ENCODE data around the gene HES5.

Gene HES5

GRCh38 chr1:2540816-2541492, 10.9 kb upstream of the HES5 start:
- no peak for TF ChIP-seq USF1 (IDR thresholded peaks at IDR 0.05)
- TF ChIP-seq CREB1 (IDR thresholded peaks at IDR 0.05; ENCODE audit: low read depth): no peak
- no peak for TF ChIP-seq TAF1 (IDR thresholded peaks at IDR 0.05; ENCODE audit: low read depth)
- TF ChIP-seq NFIC (IDR thresholded peaks at IDR 0.05): no peak
- no peak for TF ChIP-seq TCF12 (IDR thresholded peaks at IDR 0.05; ENCODE audit: low read depth)
- TF ChIP-seq CEBPB (IDR thresholded peaks at IDR 0.05): no peak
- TF ChIP-seq EP300 (IDR thresholded peaks at IDR 0.05; ENCODE audit: borderline replicate concordance): no peak
- no peak for TF ChIP-seq FOXM1 (IDR thresholded peaks at IDR 0.05; ENCODE audit: borderline replicate concordance, low read depth)
- TF ChIP-seq TEAD4 (IDR thresholded peaks at IDR 0.05): no peak
- TF ChIP-seq YY1 (IDR thresholded peaks at IDR 0.05; ENCODE audit: low read depth): no peak
- no peak for TF ChIP-seq EGR1 (IDR thresholded peaks at IDR 0.05)
- TF ChIP-seq REST (IDR thresholded peaks at IDR 0.05; ENCODE audit: low read depth): no peak

GRCh38 chr1:2539312-2539907, 9.3 kb upstream of the HES5 start:
- TF ChIP-seq REST (IDR thresholded peaks at IDR 0.05; ENCODE audit: low read depth): no peak
- TF ChIP-seq RAD21 (IDR thresholded peaks at IDR 0.05; ENCODE audit: low read depth): peak; percentile 13; the same call in 1 of the 2 replicates

- TF ChIP-seq EP300 (IDR thresholded peaks at IDR 0.05; ENCODE audit: borderline replicate concordance) (no peak), TAF1 (IDR thresholded peaks at IDR 0.05; ENCODE audit: low read depth) (no peak), CREB1 (IDR thresholded peaks at IDR 0.05; ENCODE audit: low read depth) (no peak), NFIC (IDR thresholded peaks at IDR 0.05) (no peak), RAD21 (IDR thresholded peaks at IDR 0.05; ENCODE audit: low read depth) (no peak), ZBTB7A (IDR thresholded peaks at IDR 0.05; ENCODE audit: low read depth) (no peak), YY1 (IDR thresholded peaks at IDR 0.05; ENCODE audit: low read depth) (no peak), CEBPB (IDR thresholded peaks at IDR 0.05) (no peak), TEAD4 (IDR thresholded peaks at IDR 0.05) (no peak), FOXM1 (IDR thresholded peaks at IDR 0.05; ENCODE audit: borderline replicate concordance, low read depth) (no peak), MAX (IDR thresholded peaks at IDR 0.05) (no peak), TCF12 (IDR thresholded peaks at IDR 0.05; ENCODE audit: low read depth) (no peak), REST (IDR thresholded peaks at IDR 0.05; ENCODE audit: low read depth) (no peak), EGR1 (IDR thresholded peaks at IDR 0.05) (no peak), USF1 (IDR thresholded peaks at IDR 0.05) (no peak)
Measured at GRCh38 chr1:2538872-2539271, 8.8 kb upstream of the HES5 start.

GRCh38 chr1:2538376-2538775, 8.3 kb upstream of the HES5 start:
- TF ChIP-seq CREB1 (IDR thresholded peaks at IDR 0.05; ENCODE audit: low read depth): no peak
- no peak for TF ChIP-seq REST (IDR thresholded peaks at IDR 0.05; ENCODE audit: low read depth)
- TF ChIP-seq EP300 (IDR thresholded peaks at IDR 0.05; ENCODE audit: borderline replicate concordance): no peak
- TF ChIP-seq NFIC (IDR thresholded peaks at IDR 0.05): no peak
- TF ChIP-seq TAF1 (IDR thresholded peaks at IDR 0.05; ENCODE audit: low read depth): no peak
- no peak for TF ChIP-seq USF1 (IDR thresholded peaks at IDR 0.05)
- TF ChIP-seq CEBPB (IDR thresholded peaks at IDR 0.05): no peak
- TF ChIP-seq ZBTB7A (IDR thresholded peaks at IDR 0.05; ENCODE audit: low read depth): no peak
- no peak for TF ChIP-seq RAD21 (IDR thresholded peaks at IDR 0.05; ENCODE audit: low read depth)
- no peak for TF ChIP-seq TCF12 (IDR thresholded peaks at IDR 0.05; ENCODE audit: low read depth)
- TF ChIP-seq MAX (IDR thresholded peaks at IDR 0.05): no peak
- TF ChIP-seq TEAD4 (IDR thresholded peaks at IDR 0.05): no peak
- no peak for TF ChIP-seq EGR1 (IDR thresholded peaks at IDR 0.05)
- no peak for TF ChIP-seq YY1 (IDR thresholded peaks at IDR 0.05; ENCODE audit: low read depth)
